Activated CD4-positive, alpha-beta T cell treated with anti-CD3 and anti-CD28 coated beads, Interleukin-10, Interleukin-2, amounts not matched to agents 100 ng/mL and 50 ng/mL, durations not matched to agents 16 hours and 8 hours (primary cell): ENCODE results near the gene CUEDC1.

Source experiments
- DNase-seq: peaks from one replicate; pipeline ENCODE4 v3.0.0-alpha.2; 2020

The CUEDC1 gene

GRCh38 chr17:57914273-57915142, 40.7 kb downstream of the CUEDC1 start:
- no peak for DNase-seq

DNA sequence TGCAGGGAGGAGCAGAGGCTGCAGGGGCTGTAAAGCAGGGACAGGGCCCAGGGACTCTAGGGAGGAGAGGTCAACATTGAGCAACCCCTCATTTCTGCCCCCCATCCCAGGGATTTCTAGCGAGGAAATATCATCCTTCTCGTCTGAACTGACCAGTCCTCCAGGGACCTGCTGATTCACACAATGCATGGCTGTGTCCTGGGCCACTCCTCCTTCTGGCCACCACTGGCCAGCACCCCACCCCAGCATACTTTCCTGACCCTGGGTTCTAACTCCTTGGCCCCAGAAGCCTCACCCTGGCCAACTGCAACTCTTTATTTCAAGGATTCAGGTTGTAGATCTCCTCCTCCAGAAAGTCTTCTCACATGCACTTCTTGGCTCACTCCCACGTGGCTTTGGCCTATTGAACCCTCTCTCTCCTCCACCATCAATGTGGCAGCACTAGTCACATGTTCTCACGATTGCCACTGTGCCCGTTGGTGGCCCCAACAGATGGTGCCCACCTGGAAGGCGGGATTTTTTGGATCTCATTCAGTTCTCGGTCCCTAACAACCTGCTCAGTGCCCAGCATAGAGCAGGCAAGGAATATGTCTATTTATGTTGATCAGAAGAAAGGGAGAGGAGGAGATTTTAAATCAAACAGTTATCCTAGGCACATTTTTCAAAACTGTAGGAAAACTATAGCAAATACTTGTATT, 41.5 kb downstream of the CUEDC1 start:
- DNase-seq: no peak

DNA sequence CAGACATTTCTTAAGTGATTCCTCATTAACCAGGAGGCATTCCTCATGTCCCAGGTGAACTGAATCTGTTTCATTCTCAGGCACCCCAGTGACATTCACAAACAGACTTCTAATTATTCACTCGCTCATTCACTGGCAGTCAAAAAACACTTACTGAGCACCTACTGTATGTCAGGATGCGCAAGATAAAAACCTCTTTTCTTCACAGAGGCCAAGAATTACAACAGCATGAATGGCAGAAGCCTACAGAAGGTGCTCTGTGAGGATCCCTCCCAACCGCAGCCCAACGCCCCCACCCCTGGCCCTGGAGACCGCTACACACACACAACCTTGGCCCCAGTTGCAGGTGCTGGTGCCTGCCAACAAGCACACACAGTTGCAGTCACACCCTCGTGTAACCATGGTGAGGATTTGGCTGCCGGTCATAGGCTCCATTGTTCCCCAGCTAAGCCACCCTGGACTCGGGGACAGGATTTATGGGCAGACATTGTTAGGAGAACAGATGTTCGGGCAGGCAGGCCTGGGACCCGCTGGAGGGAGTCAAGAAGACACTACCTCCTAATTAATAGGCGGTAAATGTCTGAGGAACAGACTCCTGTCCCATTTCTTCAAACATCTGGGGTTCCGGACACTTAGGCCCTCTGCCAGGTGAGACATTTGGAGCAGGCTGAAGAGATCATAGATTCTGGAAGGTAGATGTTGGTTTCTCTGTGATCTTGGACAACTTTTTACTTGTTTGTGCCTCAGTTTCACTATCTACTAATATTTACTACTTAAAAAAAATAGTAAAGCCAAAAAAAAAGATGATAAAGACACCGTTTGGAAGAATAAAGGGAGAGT, 43.2 kb downstream of the CUEDC1 start:
- DNase-seq: no peak

GRCh38 chr17:57910462-57911420, 44.5 kb downstream of the CUEDC1 start:
- DNase-seq: no peak

DNA sequence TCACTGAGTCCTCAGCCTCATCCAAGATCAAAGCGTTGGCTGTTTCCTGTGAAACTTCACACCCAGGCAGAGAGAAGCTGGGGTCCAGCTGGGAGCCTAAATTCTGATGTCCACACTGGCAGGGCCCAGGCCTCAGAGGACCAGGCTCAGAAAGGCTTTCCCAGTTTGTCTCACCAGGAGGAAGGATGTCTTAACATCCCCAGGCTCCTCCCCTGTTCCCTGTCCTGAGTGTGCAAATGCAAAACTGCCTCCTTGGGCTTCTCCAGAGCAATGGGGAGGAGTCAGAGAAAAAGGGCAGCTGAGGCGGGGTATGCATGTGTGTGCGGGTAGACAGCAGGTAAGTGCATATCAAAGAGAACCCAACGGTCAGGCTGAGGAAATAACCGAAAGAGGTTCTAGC, 45.7 kb downstream of the CUEDC1 start:
- no peak for DNase-seq

DNA sequence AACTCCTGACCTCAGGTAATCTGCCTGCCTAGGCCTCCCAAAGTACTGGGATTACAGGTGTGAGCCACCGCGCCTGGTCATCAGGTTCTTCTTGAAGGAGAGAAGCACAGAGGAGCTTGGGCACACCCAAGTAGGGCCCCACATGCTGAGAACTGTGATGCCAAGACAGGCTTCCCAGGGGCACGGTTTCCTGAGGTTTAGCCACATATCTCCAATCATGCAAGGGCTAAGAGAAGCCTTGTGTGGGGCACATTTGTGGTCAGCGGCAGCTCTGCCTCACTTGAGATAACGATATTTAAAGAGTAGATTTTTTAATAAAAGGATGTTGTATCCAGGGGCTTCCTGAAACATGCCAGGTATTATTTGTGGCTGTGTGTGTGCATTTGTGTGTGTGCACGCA, 46.9 kb downstream of the CUEDC1 start:
- no peak for DNase-seq

GRCh38 chr17:57906910-57907309, 48.3 kb downstream of the CUEDC1 start:
- DNase-seq: no peak

DNA sequence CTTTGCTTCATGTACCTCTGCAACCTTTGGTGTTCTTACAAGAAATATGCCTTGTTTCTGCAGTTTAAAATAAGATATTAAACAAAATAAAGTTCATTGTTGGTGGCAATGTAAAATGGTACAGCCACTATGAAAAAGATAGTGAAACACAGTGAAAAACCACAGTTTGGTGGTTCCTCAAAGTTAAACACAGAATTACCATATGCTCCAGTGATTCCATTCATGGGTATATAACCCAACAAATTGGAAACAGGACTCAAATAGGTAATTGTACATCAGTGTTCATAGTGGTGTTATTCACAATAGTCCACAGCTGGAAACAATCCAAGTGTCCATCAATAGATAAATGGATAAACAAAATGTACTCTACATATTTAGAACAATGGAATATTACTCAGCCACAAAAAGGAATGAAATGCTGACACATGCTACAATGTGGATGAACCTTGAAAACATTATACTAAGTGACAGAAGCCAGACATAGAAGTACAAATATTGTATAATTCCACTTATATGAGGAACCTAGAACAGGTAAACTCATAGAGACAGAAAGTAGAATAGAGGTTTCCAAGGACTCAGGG, 49.2 kb downstream of the CUEDC1 start:
- no peak for DNase-seq

DNA sequence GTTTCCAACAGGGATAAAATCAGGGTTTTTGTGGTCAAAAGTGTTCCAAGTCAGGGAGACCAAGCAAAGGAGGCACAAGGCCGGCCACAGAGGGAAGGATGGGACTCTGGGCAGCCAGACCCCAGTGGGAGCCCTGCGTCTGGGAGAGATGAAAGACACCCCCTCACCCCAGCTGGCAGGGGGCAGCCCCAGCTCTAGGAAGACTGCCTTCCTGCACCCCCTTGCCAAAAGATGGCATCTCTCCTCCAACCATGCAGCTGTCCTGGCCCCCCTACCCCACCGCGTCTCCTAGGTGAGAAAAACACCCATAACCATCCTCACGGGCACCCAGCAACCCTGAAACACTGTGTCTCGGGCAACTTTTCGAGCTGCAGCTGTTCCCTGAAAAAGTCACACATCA, 51.3 kb downstream of the CUEDC1 start:
- no peak for DNase-seq

- DNase-seq: peak; percentile 19
Measured at GRCh38 chr17:57902800-57903759, 52.1 kb downstream of the CUEDC1 start.

GRCh38 chr17:57902117-57902799, 53.0 kb downstream of the CUEDC1 start:
- DNase-seq: peak; percentile 40

DNA sequence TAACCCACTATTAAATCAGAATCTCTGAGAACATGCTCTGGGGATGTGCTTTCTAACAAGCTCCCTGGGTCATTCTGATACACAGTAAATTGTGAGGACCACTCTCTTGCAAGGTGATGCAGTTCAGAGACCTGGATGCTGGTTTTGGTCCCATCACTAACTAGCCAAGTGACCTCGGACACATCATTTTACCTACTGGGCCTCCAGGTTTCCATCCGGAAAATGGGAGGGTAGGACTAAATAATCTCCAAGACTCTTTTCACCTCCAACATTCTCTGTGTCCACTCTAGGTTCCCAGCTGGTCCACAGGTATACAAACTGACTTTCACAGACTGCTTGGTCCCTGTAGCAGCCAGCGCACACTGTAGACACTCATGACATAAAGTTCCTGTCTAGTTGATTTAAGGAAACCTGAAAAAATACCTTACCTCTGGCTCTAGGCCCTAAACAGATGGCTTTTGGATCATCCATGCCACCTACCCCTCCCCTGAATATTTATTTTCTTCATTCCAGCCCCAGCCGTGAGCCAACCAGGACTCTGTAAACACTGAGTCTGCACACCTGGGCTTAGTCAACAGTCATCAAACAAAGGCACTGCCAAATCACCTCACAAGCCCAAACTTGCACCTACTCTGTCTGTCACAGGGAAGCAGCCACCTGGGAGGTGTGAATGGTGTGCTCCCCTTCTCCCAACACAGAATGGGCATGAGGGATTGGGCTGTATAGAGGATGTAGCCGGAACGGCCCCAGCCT, 54.0 kb downstream of the CUEDC1 start:
- no peak for DNase-seq

DNA sequence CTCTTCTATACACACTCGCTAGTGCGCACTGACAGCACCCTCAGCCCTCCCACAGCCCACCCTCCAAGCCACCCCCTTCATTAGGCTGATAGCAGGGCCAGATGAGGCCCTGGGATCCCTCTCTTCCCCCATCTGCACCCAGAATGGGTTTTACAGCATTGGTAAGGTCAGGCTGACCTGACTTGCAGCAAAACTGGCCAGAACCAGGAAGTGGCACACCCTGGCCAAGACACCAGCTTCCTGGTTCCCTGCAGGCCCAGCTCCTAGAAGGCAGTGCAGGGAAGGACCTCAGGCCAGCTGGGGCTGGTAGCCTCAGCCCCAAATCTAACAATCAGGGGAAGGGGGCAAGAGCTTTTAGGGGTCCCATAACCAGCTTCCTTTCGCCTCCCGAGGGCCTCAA, 55.4 kb downstream of the CUEDC1 start:
- DNase-seq: no peak

DNA sequence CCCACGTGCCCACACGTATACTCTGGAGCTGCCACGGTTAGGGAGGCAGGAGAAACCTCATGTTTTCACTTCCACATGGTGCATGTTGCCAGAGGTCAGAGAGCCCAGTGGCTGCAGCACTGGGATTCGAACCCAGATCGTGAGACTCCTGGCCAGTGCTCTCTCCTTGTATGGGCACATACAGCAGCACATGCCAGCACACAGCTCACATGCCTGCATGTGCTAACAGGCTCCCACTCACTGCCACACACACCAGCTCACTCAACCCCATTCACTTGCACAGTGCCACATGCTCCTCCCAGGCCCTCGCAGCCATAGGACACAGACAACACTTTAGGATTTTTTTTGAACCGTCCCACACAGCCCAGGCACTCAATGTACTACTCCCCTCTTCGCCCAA, 55.8 kb downstream of the CUEDC1 start:
- no peak for DNase-seq

GRCh38 chr17:57898487-57899311, 56.5 kb downstream of the CUEDC1 start:
- DNase-seq: no peak

DNA sequence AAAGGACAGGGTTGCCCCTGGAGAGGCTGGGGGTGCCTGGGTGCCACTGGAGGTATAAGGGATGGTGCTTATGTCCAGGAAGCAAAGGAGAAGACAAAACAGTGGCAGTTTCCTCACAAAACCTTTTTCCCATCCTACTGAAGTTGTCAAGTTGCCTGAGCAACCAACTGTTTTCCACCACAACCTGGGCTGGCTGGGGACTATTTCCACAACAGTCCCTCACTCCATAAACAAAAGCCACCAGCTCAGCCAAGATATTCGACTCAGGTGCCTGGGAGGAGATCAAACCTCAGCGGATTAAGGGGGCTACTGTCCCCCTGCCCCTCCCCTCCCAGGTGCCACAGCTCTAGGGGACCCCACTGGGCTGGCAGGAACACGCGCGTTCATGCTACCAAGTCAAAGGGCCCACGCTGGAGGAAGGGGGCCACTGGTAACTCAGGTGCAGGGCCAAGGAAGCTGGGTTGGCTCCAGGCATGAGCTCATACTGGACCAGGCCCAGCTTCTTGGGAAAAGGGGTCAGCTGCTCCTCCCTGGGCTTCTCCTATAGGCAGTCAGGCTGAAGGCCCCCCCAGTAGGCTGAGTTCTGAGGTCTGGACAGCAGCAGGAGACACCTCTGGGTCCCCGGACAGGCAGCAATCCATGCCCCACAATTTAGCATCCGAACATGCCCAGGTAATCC, 59.7 kb downstream of the CUEDC1 start:
- no peak for DNase-seq

DNA sequence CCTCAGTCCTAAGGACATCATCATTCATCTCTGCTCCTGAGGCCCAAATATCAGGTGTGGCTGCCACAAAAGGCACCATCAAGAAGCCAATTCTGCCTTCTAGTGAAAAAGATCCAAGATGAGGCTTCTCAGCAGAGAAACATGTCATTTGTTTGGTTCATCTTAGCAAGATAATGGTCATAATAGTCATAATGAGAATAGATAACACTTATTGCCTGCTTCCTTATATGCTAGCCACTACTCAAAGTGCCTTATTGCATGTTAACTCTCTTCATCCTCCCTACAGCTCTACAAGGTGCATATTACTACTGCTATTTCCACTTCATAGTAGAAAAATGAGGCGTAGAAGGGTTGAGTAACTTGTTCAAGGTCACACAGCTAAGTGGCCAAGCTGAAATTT, 60.4 kb downstream of the CUEDC1 start:
- DNase-seq: no peak
